ENCODE measurements around the gene TRIM8. TPM values are rescaled to one million over a fixed set of nuclear protein-coding genes. Genes with fewer than 3 reads are reported as not detected.

TRIM8 gene
- polyA plus RNA-seq, 3 donors = 39.4 to 183 (median 41.4) TPM

DNA sequence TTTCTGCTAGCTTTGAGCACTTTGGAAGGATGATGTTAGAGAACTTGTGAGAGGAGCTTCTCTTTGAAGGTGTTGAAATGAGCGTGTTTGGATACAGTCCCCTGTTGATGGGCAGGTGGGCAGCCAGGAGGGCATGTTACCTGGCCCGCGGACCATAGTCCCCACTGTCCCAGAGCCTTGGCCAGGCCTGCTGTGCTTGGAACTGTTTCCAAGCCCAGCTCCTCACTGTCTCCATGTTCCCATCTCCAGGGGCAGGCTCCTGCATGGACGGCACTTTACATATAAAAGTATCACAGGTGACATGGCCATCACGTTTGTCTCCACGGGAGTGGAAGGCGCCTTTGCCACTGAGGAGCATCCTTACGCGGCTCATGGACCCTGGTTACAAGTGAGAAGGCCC, 27.2 kb upstream of the TRIM8 start:
- peaks cover 0 to 4% (median 2%) of the 10 kb centered on the region in 3 donors for H3K27me3 Mint-ChIP-seq (ENCODE audit: low read depth in 3 of 3)

DNA sequence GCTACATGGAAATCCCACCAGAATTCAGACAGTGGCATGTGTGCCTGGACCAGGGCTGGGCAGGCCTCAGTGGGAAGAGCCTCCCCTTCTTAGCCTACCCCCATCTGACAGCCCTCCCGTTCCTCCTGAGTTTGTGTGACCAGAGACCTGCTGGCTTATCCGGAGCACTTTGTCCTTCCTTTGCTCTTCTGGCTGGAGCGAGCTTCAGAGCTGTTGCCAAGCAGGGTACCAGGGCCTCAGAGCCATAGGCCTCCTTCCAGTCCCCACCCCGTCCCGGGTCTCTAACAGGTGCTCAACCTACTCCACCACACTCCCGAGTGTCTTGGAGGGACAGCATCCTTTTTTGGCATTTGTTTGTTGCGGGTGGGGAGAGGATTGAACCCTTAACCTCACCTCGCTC, 26.5 kb upstream of the TRIM8 start:
- Mint-ChIP-seq H3K27me3 (ENCODE audit: low read depth in 3 of 3) (peaks cover 0 to 4% (median 2%) of the 10 kb centered on the region in 3 donors), H3K9me3 (no peaks in the 10 kb centered on the region), H3K4me3 (no peak overlapping the region), H3K36me3 (peaks cover 48 to 82% of the 10 kb centered on the region in 2 donors), H3K27ac (peak overlapping the region in 1 of 7 donors; percentile 85), H3K4me1 (peaks cover 2% of the 10 kb centered on the region)
- TF ChIP-seq, protein P1, sequence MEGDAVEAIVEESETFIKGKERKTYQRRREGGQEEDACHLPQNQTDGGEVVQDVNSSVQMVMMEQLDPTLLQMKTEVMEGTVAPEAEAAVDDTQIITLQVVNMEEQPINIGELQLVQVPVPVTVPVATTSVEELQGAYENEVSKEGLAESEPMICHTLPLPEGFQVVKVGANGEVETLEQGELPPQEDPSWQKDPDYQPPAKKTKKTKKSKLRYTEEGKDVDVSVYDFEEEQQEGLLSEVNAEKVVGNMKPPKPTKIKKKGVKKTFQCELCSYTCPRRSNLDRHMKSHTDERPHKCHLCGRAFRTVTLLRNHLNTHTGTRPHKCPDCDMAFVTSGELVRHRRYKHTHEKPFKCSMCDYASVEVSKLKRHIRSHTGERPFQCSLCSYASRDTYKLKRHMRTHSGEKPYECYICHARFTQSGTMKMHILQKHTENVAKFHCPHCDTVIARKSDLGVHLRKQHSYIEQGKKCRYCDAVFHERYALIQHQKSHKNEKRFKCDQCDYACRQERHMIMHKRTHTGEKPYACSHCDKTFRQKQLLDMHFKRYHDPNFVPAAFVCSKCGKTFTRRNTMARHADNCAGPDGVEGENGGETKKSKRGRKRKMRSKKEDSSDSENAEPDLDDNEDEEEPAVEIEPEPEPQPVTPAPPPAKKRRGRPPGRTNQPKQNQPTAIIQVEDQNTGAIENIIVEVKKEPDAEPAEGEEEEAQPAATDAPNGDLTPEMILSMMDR (IDR thresholded peaks at IDR 0.05) = no peak
- no peak overlapping the region for H3K27ac ChIP-seq (ENCODE audit: low read depth in 1 of 2, low read length in 2 of 2)
- no peak overlapping the region for H3K4me3 ChIP-seq (replicated peaks in 1 of 3; ENCODE audit: low read depth in 2 of 3, low read length in 3 of 3)
- H2AFZ ChIP-seq (ENCODE audit: insufficient read depth, low read depth, low read length, poor library complexity, severe bottlenecking) = no peak overlapping the region
- no peak overlapping the region for H3K4me2 ChIP-seq (replicated peaks; ENCODE audit: extremely low read depth, low read length, poor library complexity, severe bottlenecking)
- H3K79me2 ChIP-seq (ENCODE audit: insufficient read depth, low read length) = no peaks in the 10 kb centered on the region
- no peak overlapping the region for H3K9ac ChIP-seq (ENCODE audit: insufficient read depth, low read length, poor library complexity, severe bottlenecking)
- no peak for DNase-seq
- H4K20me1 ChIP-seq (ENCODE audit: insufficient read depth, low read length) = no peaks in the 10 kb centered on the region
- no peaks in the 10 kb centered on the region for H3K4me1 ChIP-seq (ENCODE audit: control insufficient read depth in 1 of 2, insufficient read depth in 2 of 2, low read length in 2 of 2)
- no peaks in the 10 kb centered on the region for H3K27me3 ChIP-seq (ENCODE audit: control insufficient read depth in 2 of 2, insufficient read depth in 2 of 2, low read length in 2 of 2)
- intact Hi-C loops (cut with micrococcal nuclease) = no loop called here
- WGBS (ENCODE audit: insufficient coverage) = 98% methylated on average over 6 of the region's 8 CpGs
- peaks cover 64 to 83% of the 10 kb centered on the region in 2 donors for H3K36me3 ChIP-seq (replicated peaks in 1 of 2; ENCODE audit: control insufficient read depth in 1 of 2, insufficient read depth in 2 of 2, low read length in 2 of 2)
- H3K9me3 ChIP-seq (replicated peaks in 1 of 2; ENCODE audit: control insufficient read depth in 1 of 2, insufficient read depth in 1 of 2, low read length in 2 of 2) = no peaks in the 10 kb centered on the region

More for the DNA sequence above, 27.2 kb upstream of the TRIM8 start:
- no peak overlapping the region for H3K4me2 ChIP-seq (replicated peaks; ENCODE audit: extremely low read depth, low read length, poor library complexity, severe bottlenecking)
- Mint-ChIP-seq H3K4me1 (peaks cover 2% of the 10 kb centered on the region), H3K36me3 (peaks cover 55 to 84% of the 10 kb centered on the region in 2 donors), H3K27ac (no peak overlapping the region), H3K9me3 (no peaks in the 10 kb centered on the region), H3K4me3 (peak overlapping the region in 1 of 2 donors; percentile 0)
- no peak overlapping the region for H3K9ac ChIP-seq (ENCODE audit: insufficient read depth, low read length, poor library complexity, severe bottlenecking)
- H2AFZ ChIP-seq (ENCODE audit: insufficient read depth, low read depth, low read length, poor library complexity, severe bottlenecking) = no peak overlapping the region
- no peaks in the 10 kb centered on the region for H3K27me3 ChIP-seq (ENCODE audit: control insufficient read depth in 2 of 2, insufficient read depth in 2 of 2, low read length in 2 of 2)
- WGBS (ENCODE audit: insufficient coverage) = 98% methylated on average over 7 of the region's 9 CpGs
- intact Hi-C loops (cut with micrococcal nuclease) = no loop called here
- H3K4me3 ChIP-seq (replicated peaks in 1 of 3; ENCODE audit: low read depth in 2 of 3, low read length in 3 of 3) = no peak overlapping the region
- TF ChIP-seq, protein P1 (IDR thresholded peaks at IDR 0.05) = no peak
- no peaks in the 10 kb centered on the region for H3K4me1 ChIP-seq (ENCODE audit: control insufficient read depth in 1 of 2, insufficient read depth in 2 of 2, low read length in 2 of 2)
- H3K9me3 ChIP-seq (replicated peaks in 1 of 2; ENCODE audit: control insufficient read depth in 1 of 2, insufficient read depth in 1 of 2, low read length in 2 of 2) = no peaks in the 10 kb centered on the region
- no peaks in the 10 kb centered on the region for H3K79me2 ChIP-seq (ENCODE audit: insufficient read depth, low read length)
- DNase-seq = no peak
- H4K20me1 ChIP-seq (ENCODE audit: insufficient read depth, low read length) = no peaks in the 10 kb centered on the region
- H3K36me3 ChIP-seq (replicated peaks in 1 of 2; ENCODE audit: control insufficient read depth in 1 of 2, insufficient read depth in 2 of 2, low read length in 2 of 2) = peaks cover 66 to 89% of the 10 kb centered on the region in 2 donors
- H3K27ac ChIP-seq (ENCODE audit: low read depth in 1 of 2, low read length in 2 of 2) = no peak overlapping the region
